K562 (cell line): Measurements from ENCODE around the gene ORM1. TPM values are rescaled to one million over a fixed set of nuclear protein-coding genes. Genes with fewer than 3 reads are reported as not detected.

Experiments used
- ATAC-seq: fragments of 200-7000 bp; cut with Tn5 transposase; 3 replicates; pipeline ENCODE4 v1.9.1; 2020; ENCODE audit warnings: moderate library complexity
- BruUV-seq: library from RNA; stranded (reverse); fragments of 400-500 nt; replicated peaks from 2 replicates; lab custom pipeline; 2021; lab: Mats Ljungman, UMichigan
- CTCF ChIA-PET: fragments of 300-600 bp; formaldehyde crosslinking; extraction: SDS; loops from one replicate; lab custom pipeline; 2021; ENCODE audit warnings: low intra/inter-chr PET ratio; lab: Yijun Ruan, JAX
- POLR2A ChIA-PET: fragments of 300-600, 350-650 bp; sonication (Branson Sonifier 250); formaldehyde crosslinking; extraction: SDS; loops from one replicate; lab custom pipeline; 2021; ENCODE audit warnings: antibody characterized with exemption, inconsistent platforms; lab: Yijun Ruan, JAX
- DNase-seq, 4 experiments: peaks; one replicate each; pipeline versions ENCODE4 v3.0.0 to v3.0.0-alpha.2; 2011 to 2018; ENCODE audit warnings: low spot score in 3 of 4, mixed read lengths in 3 of 4; ENCODE audit errors: extremely low read depth in 1 of 4
- FAIRE-seq: peaks from 2 replicates; lab custom pipeline; 2011; peaks lifted over from hg19 to GRCh38; lab: Jason Lieb, UNC
- H2AFZ ChIP-seq: 2 replicates; pipeline ENCODE4 v1.6.0; 2011; ENCODE audit warnings: low read depth, low read length, control low read depth, inconsistent platforms
- H3K27ac ChIP-seq: fragments of 200-600 bp; 3 replicates; pipeline ENCODE4 v1.8.0; 2011; ENCODE audit warnings: low read depth, mild to moderate bottlenecking, control low read depth, inconsistent platforms, low read length, moderate library complexity, mixed read lengths; ENCODE audit errors: extremely low read depth
- H3K27me3 ChIP-seq, 2 experiments: fragments of 300-600 bp in 1 of 2; 2 replicates in 1 of 2; 3 replicates in 1 of 2; pipeline versions ENCODE4 v1.6.0 to v1.8.0; 2011; ENCODE audit warnings: inconsistent platforms in 2 of 2, low read length in 2 of 2, mild to moderate bottlenecking in 1 of 2, mixed read lengths in 1 of 2, moderate library complexity in 1 of 2; ENCODE audit not compliant: control insufficient read depth in 2 of 2, insufficient read depth in 2 of 2
- H3K36me3 ChIP-seq: fragments of 300-600 bp; 3 replicates; pipeline ENCODE4 v1.8.0; 2011; ENCODE audit warnings: mild to moderate bottlenecking, low read length, inconsistent platforms; ENCODE audit not compliant: control insufficient read depth, insufficient read depth
- H3K4me1 ChIP-seq, 2 experiments: fragments of 200-600 bp in 1 of 2; replicated peaks in 1 of 2; 2 replicates in 1 of 2; 3 replicates in 1 of 2; pipeline versions ENCODE4 v1.5.1 to v1.8.0; 2011; ENCODE audit warnings: inconsistent platforms in 2 of 2, low read length in 2 of 2, mild to moderate bottlenecking in 1 of 2, mixed read lengths in 1 of 2, moderate library complexity in 1 of 2; ENCODE audit not compliant: control insufficient read depth in 2 of 2, insufficient read depth in 2 of 2
- H3K4me2 ChIP-seq: 2 replicates; pipeline ENCODE4 v1.6.1; 2011; ENCODE audit warnings: low read length, control low read depth, inconsistent platforms, mixed read lengths; ENCODE audit not compliant: insufficient read depth
- H3K4me3 ChIP-seq: fragments of 200-600 bp; sonication (generic), shearing (Covaris generic); 2 replicates; pipeline ENCODE4 v1.5.1; 2016; ENCODE audit warnings: control low read depth, inconsistent platforms
- H3K79me2 ChIP-seq: fragments of 200-600 bp; 3 replicates; pipeline ENCODE4 v1.8.0; 2011; ENCODE audit warnings: low read length, inconsistent platforms; ENCODE audit not compliant: control insufficient read depth, insufficient read depth
- H3K9ac ChIP-seq, 2 experiments: 2 replicates each; pipeline versions ENCODE4 v1.6.0 to v1.6.1; 2011; ENCODE audit warnings: low read depth in 2 of 2, low read length in 2 of 2, control low read depth in 1 of 2, inconsistent platforms in 1 of 2, mild to moderate bottlenecking in 1 of 2, mixed read lengths in 1 of 2; ENCODE audit not compliant: insufficient read depth in 1 of 2
- H3K9me1 ChIP-seq: one replicate; pipeline ENCODE4 v1.6.0; 2011; ENCODE audit warnings: inconsistent platforms, mild to moderate bottlenecking, low read length, moderate library complexity; ENCODE audit not compliant: control insufficient read depth, insufficient read depth
- H3K9me3 ChIP-seq: replicated peaks from 2 replicates; pipeline ENCODE4 v1.5.1; 2011; ENCODE audit warnings: low read depth, low read length, inconsistent platforms; ENCODE audit not compliant: control insufficient read depth, insufficient read depth
- H4K20me1 ChIP-seq: replicated peaks from 2 replicates; pipeline ENCODE4 v1.6.1; 2011; ENCODE audit warnings: low read length, inconsistent platforms, mixed read lengths; ENCODE audit not compliant: control insufficient read depth, insufficient read depth
- BACH1 ChIP-seq: fragments of 200-800 bp; sonication (Bioruptor generic); IDR thresholded peaks from 2 replicates; pipeline ENCODE4 v1.6.1; 2016; ENCODE audit warnings: missing genetic modification characterization, missing compliant biosample characterization
- CBFA2T3 ChIP-seq: fragments of 450-650 bp; IDR thresholded peaks from 2 replicates; pipeline ENCODE4 v1.6.1; 2017
- CHD4 ChIP-seq: fragments of 200-600 bp; sonication (generic); IDR thresholded peaks from 3 replicates; pipeline ENCODE4 v1.6.1; 2012; ENCODE audit warnings: low read depth, mild to moderate bottlenecking, mixed read lengths, low read length, inconsistent platforms; ENCODE audit not compliant: insufficient read depth, insufficient replicate concordance, poor library complexity, severe bottlenecking
- E2F5 ChIP-seq: sonication (generic); formaldehyde crosslinking; IDR thresholded peaks from 2 replicates; pipeline ENCODE4 v1.8.0; 2022; ENCODE audit warnings: mild to moderate bottlenecking, missing genetic modification reagents
- FOS ChIP-seq: IDR thresholded peaks from 3 replicates; pipeline ENCODE4 v1.6.1; 2011; ENCODE audit not compliant: insufficient read length; ENCODE audit errors: extremely low read depth
- GATAD2B ChIP-seq: fragments of 450-650 bp; IDR thresholded peaks from 2 replicates; pipeline ENCODE4 v1.6.1; 2017; ENCODE audit warnings: mild to moderate bottlenecking, borderline replicate concordance
- GMEB1 ChIP-seq: fragments of 250-450 bp; sonication (Bioruptor Pico); IDR thresholded peaks from 2 replicates; pipeline ENCODE4 v1.4.0; 2020; ENCODE audit warnings: mild to moderate bottlenecking
- HSF4 ChIP-seq: fragments of 250-450 bp; sonication (Bioruptor Pico); IDR thresholded peaks from 2 replicates; pipeline ENCODE4 v2.1.2; 2022; ENCODE audit warnings: mild to moderate bottlenecking, moderate library complexity, borderline replicate concordance
- KDM2B ChIP-seq: fragments of 250-450 bp; sonication (Bioruptor Pico); IDR thresholded peaks from 2 replicates; pipeline ENCODE4 v1.8.0; 2021; ENCODE audit warnings: mild to moderate bottlenecking, moderate library complexity
- RB1 ChIP-seq: fragments of 450-650 bp; IDR thresholded peaks from 2 replicates; pipeline ENCODE4 v1.6.1; 2017; ENCODE audit warnings: low read depth, mild to moderate bottlenecking
- RBM22 ChIP-seq: fragments of 200-400 bp; formaldehyde crosslinking; IDR thresholded peaks from 2 replicates; pipeline ENCODE4 v1.6.1; 2018; ENCODE audit warnings: low read length, low read depth; ENCODE audit not compliant: poor library complexity, severe bottlenecking
- RFX7 ChIP-seq: fragments of 250-450 bp; sonication (Bioruptor Pico); IDR thresholded peaks from 2 replicates; pipeline ENCODE4 v1.5.1; 2021; ENCODE audit warnings: mild to moderate bottlenecking
- SAFB2 ChIP-seq: fragments of 200-400 bp; formaldehyde crosslinking; IDR thresholded peaks from 2 replicates; pipeline ENCODE4 v1.6.1; 2018; ENCODE audit warnings: borderline replicate concordance, low read length, low read depth, moderate library complexity; ENCODE audit not compliant: severe bottlenecking
- TEAD1 ChIP-seq, 2 experiments: fragments of 450-650 bp in 1 of 2; sonication (generic) in 1 of 2; formaldehyde crosslinking; IDR thresholded peaks; 2 replicates each; pipeline versions ENCODE4 v1.4.0 to v1.8.0; 2020 to 2022; ENCODE audit warnings: mild to moderate bottlenecking in 2 of 2, missing genetic modification reagents in 1 of 2
- ZNF280B ChIP-seq: fragments of 250-450 bp; sonication (Bioruptor Pico); IDR thresholded peaks from 2 replicates; pipeline ENCODE4 v1.5.1; 2021; ENCODE audit warnings: mild to moderate bottlenecking
- ZNF77 ChIP-seq: fragments of 250-450 bp; sonication (Bioruptor Pico); IDR thresholded peaks from 2 replicates; pipeline ENCODE4 v1.5.0; 2020
- WGBS: fragments of 100-300 bp; shearing (Covaris generic); methylation state at CpG from one replicate; pipeline ENCODE4 v1.1.6; 2016; ENCODE audit warnings: low coverage, mixed read lengths; ENCODE audit not compliant: insufficient coverage; ENCODE audit errors: missing lambda C conversion rate; 5-methylcytosine and 5-hydroxymethylcytosine counted together
- in situ Hi-C: fragments of 300-500 bp; cut with MboI; formaldehyde crosslinking; loops from 4 replicates; pipeline ENCODE4 v1.15.0; 2018; ENCODE audit warnings: inconsistent platforms, mixed read lengths
- intact Hi-C: fragments of 100-400 bp; cut with micrococcal nuclease; formaldehyde crosslinking; loops from 2 replicates; pipeline ENCODE4 v1.14.2; 2022
- polyA plus RNA-seq, 8 experiments: library from polyadenylated mRNA; depleted of rRNA in 4 of 8; stranded (reverse) in 5 of 8; unstranded in 3 of 8; fragments of >200 nt; fragmentation: Nextera tagmentation in 2 of 8; fragmentation: Illumina TruSeq in 1 of 8; extraction: Ambion mirVana in 2 of 8; extraction: Trizol in 1 of 8; gene quantifications; 2 replicates each; pipeline versions ENCODE4 v1.2.1 to v1.2.3, GENCODE V29; 2011 to 2014; ENCODE audit warnings: inconsistent platforms in 1 of 8, missing spikeins in 1 of 8
- total RNA-seq, 7 experiments: library from RNA; depleted of rRNA in 6 of 7; stranded (reverse); fragments of >200 nt in 6 of 7; fragmentation: Illumina TruSeq in 2 of 7; extraction: Trizol in 2 of 7; gene quantifications; 2 replicates each; pipeline versions ENCODE4 v1.2.1 to v1.2.3, GENCODE V29; 2011 to 2021; ENCODE audit warnings: low replicate concordance in 1 of 7

The ORM1 gene
- total and polyA plus RNA-seq, 9 of the 15 experiments (the other 6 are each of a cell fraction or from before 2014, with no cell fraction given): 2.9 TPM; not detected in 8

- no peak for TF ChIP-seq TEAD1 (CRISPR knock-in tag; IDR thresholded peaks at IDR 0.05)
Measured at GRCh38 chr9:114356792-114357191, 33.9 kb downstream of the ORM1 start (continued).

GRCh38 chr9:114357360-114357759 is 34.5 kb downstream of the ORM1 start:
- Histone ChIP-seq H3K36me3 (peaks cover 16% of the 10 kb centered on the region; the same call in 2 of the 3 replicates), H3K27ac (no peak overlapping the region), H4K20me1 (no peaks in the 10 kb centered on the region), H3K9ac (no peak overlapping the region), H2AFZ (no peak overlapping the region), H3K27me3 (no peaks in the 10 kb centered on the region), H3K9me1 (no peaks in the 10 kb centered on the region), H3K9me3 (no peaks in the 10 kb centered on the region), H3K4me3 (no peak overlapping the region), H3K79me2 (no peaks in the 10 kb centered on the region), H3K4me1 (no peaks in the 10 kb centered on the region), H3K4me2 (no peak overlapping the region)
- ChIA-PET POLR2A (interaction anchor here (0.6 kb wide), 1 partner anchor 13 kb away, joined by 4 read pairs; no protein-coding TSS in a partner anchor), CTCF (no interaction called here)
- DNase-seq: no peak
- intact Hi-C loops: no loop called here
- ATAC-seq: no peak
- 63% methylated on average over 6 of the region's 6 CpGs for WGBS
- in situ Hi-C loops: no loop called here
- no TSS peak for BruUV-seq
- FAIRE-seq: no peak
- TF ChIP-seq E2F5 (CRISPR knock-in tag): no peak
- TF ChIP-seq RBM22: no peak
- no peak for TF ChIP-seq CBFA2T3
- TF ChIP-seq GMEB1 (CRISPR knock-in tag): no peak
- TF ChIP-seq RB1: no peak
- TF ChIP-seq HSF4: no peak
- TF ChIP-seq ZNF77: no peak
- no peak for TF ChIP-seq ZNF280B
- no peak for TF ChIP-seq GATAD2B
- no peak for TF ChIP-seq RFX7 (CRISPR knock-in tag)
- TF ChIP-seq CHD4: no peak
- no peak for TF ChIP-seq BACH1 (tag)
- TF ChIP-seq SAFB2: no peak
- no peak for TF ChIP-seq FOS
- TF ChIP-seq KDM2B (CRISPR knock-in tag): no peak
